Naive B cell (primary cell): ENCODE measurements around the gene SH3PXD2A. TPM values are rescaled to one million over a fixed set of nuclear protein-coding genes. Genes with fewer than 3 reads are reported as not detected.

Experiments used
- ATAC-seq, 2 donors: fragments of 150-1000 bp; cut with Tn5 transposase; 2 replicates each; pipeline ENCODE4 v1.10.0; 2021; ENCODE audit warnings: low read depth in 2 of 2, mild to moderate bottlenecking in 2 of 2, moderate library complexity in 2 of 2
- DNase-seq: peaks from one replicate; pipeline ENCODE4 v3.0.0; 2022
- H3K27ac Mint-ChIP-seq, 6 donors: one replicate each; pipeline ENCODE4 v1.8.0; 2020 to 2022; ENCODE audit warnings: mild to moderate bottlenecking in 6 of 6, mixed read lengths in 6 of 6, moderate library complexity in 5 of 6, inconsistent platforms in 2 of 6
- H3K27me3 Mint-ChIP-seq, 3 donors: one replicate each; pipeline ENCODE4 v1.8.0; 2021 to 2022; ENCODE audit warnings: mixed read lengths in 3 of 3, mild to moderate bottlenecking in 1 of 3
- H3K36me3 Mint-ChIP-seq, 2 donors: one replicate each; pipeline ENCODE4 v1.8.0; 2020 to 2022; ENCODE audit warnings: mixed read lengths in 2 of 2, inconsistent platforms in 1 of 2, mild to moderate bottlenecking in 1 of 2
- H3K4me1 Mint-ChIP-seq, 3 donors: one replicate each; pipeline ENCODE4 v1.8.0; 2020 to 2022; ENCODE audit warnings: mixed read lengths in 3 of 3, inconsistent platforms in 1 of 3, mild to moderate bottlenecking in 1 of 3, moderate library complexity in 1 of 3
- H3K4me3 Mint-ChIP-seq, 8 donors: one replicate each; pipeline ENCODE4 v1.8.0; 2020 to 2022; ENCODE audit warnings: mild to moderate bottlenecking in 8 of 8, mixed read lengths in 8 of 8, moderate library complexity in 8 of 8, inconsistent platforms in 2 of 8
- H3K9me3 Mint-ChIP-seq, 7 donors: one replicate each; pipeline ENCODE4 v1.8.0; 2020 to 2022; ENCODE audit warnings: mixed read lengths in 7 of 7, mild to moderate bottlenecking in 5 of 7, inconsistent platforms in 2 of 7, moderate library complexity in 1 of 7
- polyA plus RNA-seq, 6 donors: library from polyadenylated mRNA; unstranded; fragments of 300-500 nt; fragmentation: Illumina TruSeq; gene quantifications; one replicate each; pipeline ENCODE4 v1.2.3, GENCODE V29; 2021; ENCODE audit warnings: low read depth in 6 of 6

The SH3PXD2A gene
- polyA plus RNA-seq, 6 donors from 2014 or later, result 0.47 to 1.4 (median 0.72) TPM; not detected in 1

DNA sequence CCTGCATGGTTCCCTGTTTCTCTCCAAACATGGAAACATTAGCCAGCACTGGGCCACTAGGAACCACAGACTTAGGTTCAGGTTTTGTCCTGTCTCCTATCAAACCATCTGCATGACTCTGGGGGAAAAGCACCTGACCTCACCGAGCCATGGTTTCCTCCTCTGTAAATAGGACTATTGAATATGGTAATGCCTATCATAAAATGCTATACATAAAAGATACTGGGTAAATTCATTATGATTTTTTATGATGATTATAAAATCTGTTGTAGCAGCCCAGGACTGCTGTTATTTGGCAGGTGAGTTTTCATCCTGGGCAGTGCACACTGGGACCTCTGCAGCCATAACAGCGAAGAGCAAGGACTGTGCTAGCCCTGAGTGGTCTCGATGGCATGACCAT lies 131.8 kb downstream of the SH3PXD2A start:
- peaks cover 0 to 16% (median 14%) of the 10 kb centered on the region in 3 donors for H3K27me3 Mint-ChIP-seq
- H3K4me1 Mint-ChIP-seq, result no peaks in the 10 kb centered on the region
- ATAC-seq, result no peak
- no peaks in the 10 kb centered on the region for H3K9me3 Mint-ChIP-seq
- H3K27ac Mint-ChIP-seq, result no peak overlapping the region
- H3K4me3 Mint-ChIP-seq, result no peak overlapping the region
- H3K36me3 Mint-ChIP-seq, result no peaks in the 10 kb centered on the region
- no peak for DNase-seq

DNA sequence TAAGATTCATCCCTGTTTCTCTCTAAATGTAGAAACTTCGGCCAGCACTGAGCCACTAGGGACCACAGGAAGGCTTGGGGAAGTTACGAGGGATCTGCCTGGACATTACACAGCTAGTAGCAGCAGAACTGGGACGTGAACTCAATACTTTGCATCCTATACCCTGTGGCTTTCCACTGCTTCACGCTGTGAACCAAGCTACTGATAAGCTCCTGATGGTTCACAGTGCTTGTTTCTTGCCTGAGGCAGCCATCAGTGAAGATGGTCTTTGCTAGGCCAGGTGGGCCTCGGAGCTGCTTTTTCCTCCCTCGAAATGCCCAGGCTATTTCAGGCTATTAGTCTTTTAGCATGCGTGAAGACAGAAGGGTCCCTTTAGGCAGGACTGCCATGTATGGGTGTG lies 132.7 kb downstream of the SH3PXD2A start:
- no peak overlapping the region for H3K27ac Mint-ChIP-seq
- no peaks in the 10 kb centered on the region for H3K4me1 Mint-ChIP-seq
- H3K4me3 Mint-ChIP-seq, result no peak overlapping the region
- DNase-seq (no peak), ATAC-seq (no peak)
- H3K9me3 Mint-ChIP-seq, result no peaks in the 10 kb centered on the region
- peaks cover 0 to 17% (median 14%) of the 10 kb centered on the region in 3 donors for H3K27me3 Mint-ChIP-seq
- H3K36me3 Mint-ChIP-seq, result no peaks in the 10 kb centered on the region

DNA sequence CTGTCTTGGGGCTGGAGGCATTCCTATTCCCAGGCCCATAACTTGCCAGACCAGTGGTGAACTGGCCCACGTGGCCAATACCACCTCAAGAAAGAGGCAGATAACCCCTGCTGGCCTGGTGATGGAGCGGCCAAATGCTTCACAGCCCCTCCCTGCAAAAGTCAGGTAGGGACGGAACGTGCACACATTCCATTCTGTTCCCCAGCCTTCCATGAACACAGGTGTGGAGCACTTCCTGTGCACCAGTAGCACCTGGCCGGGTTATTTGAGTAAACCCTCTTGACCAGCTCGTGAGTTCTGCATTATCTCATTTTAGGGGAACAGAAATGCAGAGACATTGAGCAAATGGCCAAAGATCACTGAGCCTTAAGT lies 134.4 kb downstream of the SH3PXD2A start:
- Mint-ChIP-seq H3K9me3 (no peaks in the 10 kb centered on the region), H3K36me3 (no peaks in the 10 kb centered on the region), H3K4me3 (no peak overlapping the region), H3K27ac (no peak overlapping the region), H3K27me3 (peaks cover 0 to 17% (median 14%) of the 10 kb centered on the region in 3 donors), H3K4me1 (no peaks in the 10 kb centered on the region)
- ATAC-seq (no peak), DNase-seq (no peak)

DNA sequence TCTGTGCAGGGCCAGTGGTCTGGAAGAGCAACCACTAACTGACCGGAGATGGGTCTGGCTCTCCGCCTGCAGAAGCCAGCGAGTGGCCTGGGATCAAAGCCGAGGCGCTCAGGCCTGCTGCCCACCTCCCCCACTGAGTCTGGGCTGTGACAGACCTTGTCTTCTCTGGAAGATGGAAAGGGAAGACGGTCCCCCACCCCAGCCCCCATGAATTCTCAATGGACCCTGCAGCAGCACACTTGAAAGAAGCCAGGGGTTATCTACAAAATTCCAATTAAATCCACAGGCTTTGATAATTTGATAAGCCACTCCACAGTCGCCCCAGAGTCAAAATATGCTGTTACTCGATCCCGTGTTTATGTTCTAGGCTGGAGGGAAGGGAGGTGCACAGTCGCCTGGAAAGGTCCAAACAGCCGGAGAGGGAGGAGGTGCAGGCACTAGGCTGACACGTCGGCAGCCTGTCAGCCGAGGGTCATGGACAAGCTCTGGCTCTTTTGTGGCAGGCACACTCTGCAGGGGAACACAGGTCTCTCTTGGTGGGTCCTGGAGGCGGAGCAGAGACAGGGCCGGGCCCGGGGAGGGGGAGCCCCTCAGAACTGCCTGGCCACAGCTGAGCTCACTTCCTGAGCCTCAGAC lies 134.9 kb downstream of the SH3PXD2A start:
- Mint-ChIP-seq H3K36me3 (no peaks in the 10 kb centered on the region), H3K9me3 (no peaks in the 10 kb centered on the region), H3K27ac (no peak overlapping the region), H3K27me3 (peaks cover 0 to 17% (median 14%) of the 10 kb centered on the region in 3 donors), H3K4me1 (no peaks in the 10 kb centered on the region), H3K4me3 (no peak overlapping the region)
- DNase-seq, result no peak
- ATAC-seq, result no peak

DNA sequence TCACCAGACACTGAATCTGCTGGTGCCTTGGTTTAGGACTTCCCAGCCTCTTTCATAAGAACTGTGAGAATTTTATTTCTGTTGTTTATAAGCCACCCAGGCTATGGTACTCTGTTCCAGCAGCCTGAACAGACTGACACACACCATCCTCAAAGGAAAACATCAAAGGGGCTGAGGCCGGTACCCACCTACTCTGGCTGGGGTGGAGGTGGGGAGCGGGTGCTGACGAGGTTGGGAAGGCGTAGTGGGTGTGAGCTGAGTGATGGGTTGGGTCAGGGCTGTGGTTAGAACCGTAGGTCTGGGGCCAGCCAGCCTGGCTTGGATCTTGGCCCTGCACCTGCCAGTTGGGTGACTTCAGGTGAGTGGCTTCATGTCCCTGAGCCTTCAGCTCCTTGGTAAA lies 136.3 kb downstream of the SH3PXD2A start:
- H3K4me3 Mint-ChIP-seq, result no peak overlapping the region
- H3K36me3 Mint-ChIP-seq, result no peaks in the 10 kb centered on the region
- no peak overlapping the region for H3K27ac Mint-ChIP-seq
- no peak for ATAC-seq
- no peaks in the 10 kb centered on the region for H3K4me1 Mint-ChIP-seq
- no peak for DNase-seq
- peaks cover 0 to 8% (median 4%) of the 10 kb centered on the region in 3 donors for H3K27me3 Mint-ChIP-seq
- H3K9me3 Mint-ChIP-seq, result no peaks in the 10 kb centered on the region

DNA sequence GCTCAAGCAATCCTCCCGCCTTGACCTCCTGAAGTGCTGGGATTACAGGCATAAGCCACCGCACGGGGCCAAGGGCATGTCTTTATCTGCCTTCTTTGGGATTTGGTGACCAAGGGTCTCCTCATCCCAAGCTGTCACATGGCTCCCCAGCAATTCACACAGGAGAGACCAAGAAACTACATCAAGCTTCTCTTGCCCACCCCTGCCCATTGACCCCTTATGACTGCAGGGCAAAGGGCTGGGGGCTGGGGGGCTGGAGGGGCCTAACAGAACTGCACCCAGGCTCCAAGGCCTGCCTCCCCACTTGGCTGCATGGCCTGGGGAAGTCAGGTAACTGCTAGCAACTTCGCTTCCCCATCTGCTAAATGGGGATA lies 137.1 kb downstream of the SH3PXD2A start:
- H3K9me3 Mint-ChIP-seq, result no peaks in the 10 kb centered on the region
- no peaks in the 10 kb centered on the region for H3K36me3 Mint-ChIP-seq
- H3K4me1 Mint-ChIP-seq, result no peaks in the 10 kb centered on the region
- peak overlapping the region in 1 of 8 donors; percentile 15 for H3K4me3 Mint-ChIP-seq
- DNase-seq, result no peak
- no peak for ATAC-seq
- no peak overlapping the region for H3K27ac Mint-ChIP-seq
- H3K27me3 Mint-ChIP-seq, result peaks cover 0 to 5% (median 4%) of the 10 kb centered on the region in 3 donors

DNA sequence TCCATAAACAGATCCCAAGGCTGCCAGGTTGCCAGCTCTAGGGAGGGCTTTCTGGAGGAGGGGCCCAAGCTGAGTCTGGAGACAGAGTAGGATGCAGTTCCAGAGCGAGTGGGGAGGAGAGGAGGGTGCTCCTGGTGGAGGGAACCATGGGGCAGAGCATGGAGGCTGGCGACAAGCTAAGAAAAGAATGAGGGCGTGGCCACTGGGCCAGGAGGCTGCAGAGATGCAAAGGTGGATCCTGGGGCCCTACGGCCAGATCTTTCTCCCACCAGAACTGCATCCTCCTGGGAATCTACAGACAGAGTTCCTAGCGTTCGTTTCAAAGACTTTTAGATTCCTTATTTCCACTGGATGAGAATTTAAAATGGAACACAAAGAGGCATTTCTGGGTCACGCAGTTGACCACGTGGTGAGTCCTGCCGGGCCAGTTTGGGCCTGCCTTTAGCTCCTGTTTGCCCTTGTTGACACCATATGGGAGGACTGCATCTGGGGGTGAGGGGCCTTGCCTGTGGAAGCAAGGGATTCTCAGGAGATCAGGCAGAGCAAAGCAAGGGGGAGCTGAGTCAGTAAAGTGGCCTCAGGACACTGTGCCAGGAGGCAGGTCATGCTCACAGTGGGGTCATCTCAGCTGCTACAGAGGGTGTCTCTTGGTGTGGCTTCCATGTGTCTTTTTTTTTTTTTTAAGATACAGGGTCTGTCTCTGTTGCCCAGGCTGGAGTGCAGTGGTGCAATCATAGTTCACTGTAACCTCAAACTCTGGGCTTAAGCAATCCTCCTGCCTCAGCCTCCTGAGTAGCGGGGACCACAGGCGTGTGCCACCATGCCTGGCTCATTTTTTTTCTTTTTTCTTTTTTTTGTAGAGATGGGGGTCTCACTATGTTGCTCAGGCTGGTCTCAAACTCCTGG lies 137.8 kb downstream of the SH3PXD2A start:
- ATAC-seq (no peak), DNase-seq (no peak)
- no peaks in the 10 kb centered on the region for H3K4me1 Mint-ChIP-seq
- no peak overlapping the region for H3K4me3 Mint-ChIP-seq
- peaks cover 0 to 4% (median 0%) of the 10 kb centered on the region in 3 donors for H3K27me3 Mint-ChIP-seq
- H3K27ac Mint-ChIP-seq, result peak overlapping the region in 1 of 6 donors; percentile 37
- no peaks in the 10 kb centered on the region for H3K9me3 Mint-ChIP-seq
- H3K36me3 Mint-ChIP-seq, result no peaks in the 10 kb centered on the region

DNA sequence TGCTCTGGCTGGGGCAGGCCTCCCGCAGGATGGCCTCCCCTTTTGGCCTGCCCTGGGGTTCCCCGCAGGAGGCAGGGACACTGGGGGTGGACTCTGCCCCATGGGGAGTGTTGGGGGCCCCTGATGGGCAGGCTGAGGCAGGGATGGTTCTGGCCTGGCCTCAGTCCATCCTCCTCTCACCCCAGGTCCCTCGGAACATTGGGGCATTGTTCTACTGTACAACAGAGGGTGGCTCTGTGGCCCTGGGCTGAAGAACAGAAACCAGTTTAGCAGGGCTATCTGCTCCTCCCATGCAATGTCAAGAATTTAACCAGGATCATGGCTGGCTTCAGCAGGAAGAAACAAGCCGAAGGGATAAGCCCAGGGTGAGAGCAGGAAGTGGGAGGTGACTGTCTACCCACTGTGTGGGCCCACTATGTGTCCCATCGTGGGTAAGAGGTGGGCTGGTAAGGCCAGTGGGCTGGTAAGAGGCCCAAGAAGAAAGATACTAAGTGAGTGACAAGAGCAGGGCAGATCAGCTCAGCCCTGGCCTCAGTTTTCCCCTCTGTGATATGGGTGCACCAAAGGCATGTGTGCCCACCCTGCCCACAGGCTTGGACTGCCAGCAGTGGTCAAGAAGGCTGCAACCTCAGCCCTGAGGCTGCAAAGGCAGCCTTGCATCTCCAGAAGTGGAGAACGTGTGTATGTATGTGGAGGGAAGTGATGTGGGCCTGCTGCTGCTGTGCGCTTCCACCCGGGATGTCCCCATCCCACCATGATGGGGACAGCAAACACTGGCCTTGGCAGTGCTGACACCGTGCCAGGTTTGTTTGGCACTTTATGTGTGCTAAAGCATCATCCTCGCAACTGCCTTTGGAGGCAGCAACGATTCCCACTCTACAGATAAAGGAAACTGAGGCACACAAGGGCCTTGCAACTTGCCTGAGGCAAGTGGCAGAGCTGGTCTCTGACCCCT lies 138.9 kb downstream of the SH3PXD2A start:
- Mint-ChIP-seq H3K9me3 (no peaks in the 10 kb centered on the region), H3K27me3 (peaks cover 0 to 4% (median 0%) of the 10 kb centered on the region in 3 donors), H3K4me1 (no peaks in the 10 kb centered on the region), H3K36me3 (no peaks in the 10 kb centered on the region), H3K27ac (peak overlapping the region in 1 of 6 donors; percentile 57), H3K4me3 (no peak overlapping the region)
- no peak for ATAC-seq
- DNase-seq, result no peak

DNA sequence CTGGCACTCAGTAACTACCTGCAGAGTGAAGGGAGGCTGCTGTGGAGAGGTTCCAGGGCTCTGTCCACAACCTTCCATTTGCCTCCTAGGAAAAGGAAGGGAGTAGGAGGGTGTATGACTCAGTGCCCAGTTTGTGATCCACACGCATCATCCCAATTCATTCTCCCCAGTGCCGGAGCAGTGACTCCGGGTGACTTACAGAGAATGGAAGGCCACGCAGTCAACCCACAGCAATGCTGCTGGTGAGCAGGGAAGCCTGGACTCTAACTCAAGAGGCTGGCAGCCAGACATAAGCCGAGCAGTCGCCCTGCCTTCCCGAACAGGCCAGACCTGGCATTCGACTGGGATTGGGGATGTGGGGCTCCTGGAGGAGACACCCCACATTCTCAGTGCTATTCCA lies 139.9 kb downstream of the SH3PXD2A start:
- Mint-ChIP-seq H3K9me3 (no peaks in the 10 kb centered on the region), H3K4me1 (no peaks in the 10 kb centered on the region), H3K27me3 (peaks cover 0 to 4% (median 0%) of the 10 kb centered on the region in 3 donors), H3K36me3 (no peaks in the 10 kb centered on the region), H3K27ac (no peak overlapping the region), H3K4me3 (no peak overlapping the region)
- ATAC-seq (no peak), DNase-seq (no peak)

DNA sequence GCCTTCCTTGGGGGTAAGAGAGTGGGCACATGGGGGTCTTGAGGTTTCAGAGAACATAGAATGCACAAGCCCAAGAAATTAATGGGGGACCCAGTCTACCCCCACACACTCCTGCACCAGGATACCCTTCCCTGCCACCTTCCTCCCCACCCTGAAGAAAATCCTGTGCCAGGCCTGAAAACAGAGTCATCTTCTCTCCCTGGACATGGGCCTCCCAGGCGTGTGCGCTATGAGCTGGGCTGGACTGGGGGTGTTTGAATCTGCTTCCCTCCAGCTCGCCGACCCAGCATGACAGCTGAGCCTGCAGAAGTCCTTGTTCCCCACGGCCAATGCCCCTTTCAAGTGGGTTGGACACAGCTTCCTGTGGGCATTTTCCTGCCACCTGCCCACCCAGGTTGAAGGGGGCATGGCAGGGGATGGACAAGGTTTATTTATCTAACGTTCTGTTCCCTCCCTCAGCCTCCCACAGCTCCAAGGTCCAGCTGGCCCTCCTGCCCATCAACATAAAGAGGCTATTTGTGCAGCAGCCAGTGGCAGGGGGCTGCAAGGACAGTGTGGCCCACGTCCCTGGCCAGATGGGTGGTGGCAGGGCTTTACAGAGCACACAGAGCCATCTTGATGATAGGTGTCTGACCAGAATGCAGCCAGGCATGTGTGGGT lies 141.0 kb downstream of the SH3PXD2A start:
- DNase-seq (no peak), ATAC-seq (no peak)
- Mint-ChIP-seq H3K9me3 (no peaks in the 10 kb centered on the region), H3K4me3 (no peak overlapping the region), H3K4me1 (no peaks in the 10 kb centered on the region), H3K27me3 (peaks cover 0 to 4% (median 2%) of the 10 kb centered on the region in 3 donors), H3K36me3 (no peaks in the 10 kb centered on the region), H3K27ac (no peak overlapping the region)

DNA sequence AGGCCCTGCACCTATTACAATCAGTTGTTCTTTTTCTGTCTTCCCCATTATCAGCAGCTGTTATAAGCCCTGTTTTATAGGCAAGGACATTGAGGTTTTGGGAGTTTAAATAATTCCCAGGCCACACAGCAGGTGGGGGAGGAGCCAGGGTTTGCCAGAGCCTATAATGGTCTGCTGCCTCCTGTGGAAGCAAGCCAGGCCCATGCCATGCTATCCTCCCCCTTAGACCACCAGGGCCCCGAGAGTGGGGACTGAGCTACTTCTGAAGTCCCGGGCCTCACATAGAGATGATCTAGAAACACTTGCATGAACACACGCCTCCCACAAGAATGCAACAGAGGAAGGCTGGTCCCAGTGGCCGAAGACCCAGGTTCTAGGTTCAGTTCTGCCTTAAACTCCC lies 141.7 kb downstream of the SH3PXD2A start:
- H3K27ac Mint-ChIP-seq, result no peak overlapping the region
- H3K4me1 Mint-ChIP-seq, result no peaks in the 10 kb centered on the region
- ATAC-seq (no peak), DNase-seq (no peak)
- H3K36me3 Mint-ChIP-seq, result no peaks in the 10 kb centered on the region
- no peaks in the 10 kb centered on the region for H3K9me3 Mint-ChIP-seq
- peaks cover 0 to 7% (median 2%) of the 10 kb centered on the region in 3 donors for H3K27me3 Mint-ChIP-seq
- H3K4me3 Mint-ChIP-seq, result no peak overlapping the region

DNA sequence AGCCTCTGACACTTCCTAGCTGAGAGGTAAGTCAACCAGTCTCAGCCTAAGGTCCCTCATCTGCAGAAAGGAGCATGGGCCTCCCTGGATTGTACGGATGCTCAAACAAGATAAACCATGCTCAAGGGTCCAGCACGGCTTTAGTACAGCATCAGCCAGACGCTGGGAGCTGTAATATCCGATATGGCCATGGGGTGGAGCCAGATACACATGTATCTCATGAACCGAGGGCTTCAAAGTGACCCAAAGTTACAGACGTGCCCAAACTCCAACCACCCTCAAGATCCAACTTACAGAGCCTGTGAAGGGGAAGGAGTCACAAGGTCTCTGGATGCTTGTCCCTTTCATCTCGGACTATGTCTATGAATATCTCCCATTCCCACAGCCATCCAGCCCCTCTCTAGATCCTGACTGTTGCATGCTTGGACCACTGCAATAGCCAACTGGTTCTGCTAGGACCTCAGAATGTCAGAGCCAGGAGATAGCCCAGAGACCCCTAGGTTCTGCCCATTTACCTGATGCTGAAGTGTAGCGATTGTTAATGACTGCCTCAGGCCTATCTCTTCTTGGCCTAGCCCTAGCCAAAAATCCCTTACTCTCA lies 142.4 kb downstream of the SH3PXD2A start:
- Mint-ChIP-seq H3K9me3 (no peaks in the 10 kb centered on the region), H3K27ac (no peak overlapping the region), H3K4me1 (no peaks in the 10 kb centered on the region), H3K27me3 (peaks cover 0 to 7% (median 0%) of the 10 kb centered on the region in 3 donors), H3K4me3 (no peak overlapping the region), H3K36me3 (no peaks in the 10 kb centered on the region)
- DNase-seq, result peak; percentile 66
- peak; percentile 80 to 87 for ATAC-seq
